Activated CD4-positive, alpha-beta T cell treated with anti-CD3 and anti-CD28 coated beads, Interleukin-2, amount 50 U/mL, for 1 hour (primary cell): ENCODE results near the gene REEP6.
A peak's percentile ranks its signal among the peaks of the same experiment; 100 is the strongest.

Source experiments
- DNase-seq: peaks from one replicate; pipeline ENCODE4 v3.0.0-alpha.2; 2020

The REEP6 gene

GRCh38 chr19:1491114-1491848 is at the start of gene REEP6:
TSS of gene REEP6 (plus strand) at chr19:1491181. CDS start at chr19:1491270, 89 bp downstream.
- DNase-seq, result no peak

- DNase-seq, result no peak
These were observed 49.1 kb upstream of the REEP6 start for GRCh38 chr19:1441677-1442438.

GRCh38 chr19:1445185-1445931 is 45.6 kb upstream of the REEP6 start:
- DNase-seq, result peak; percentile 69

GRCh38 chr19:1445932-1446712 is 44.9 kb upstream of the REEP6 start:
- no peak for DNase-seq

GRCh38 chr19:1446713-1447481 is 44.1 kb upstream of the REEP6 start:
- peak; percentile 40 for DNase-seq

- no peak for DNase-seq
These were observed 43.5 kb upstream of the REEP6 start for GRCh38 chr19:1447504-1447903.

- no peak for DNase-seq
These were observed 43.0 kb upstream of the REEP6 start for GRCh38 chr19:1447944-1448343.

- DNase-seq, result no peak
These were observed 41.2 kb upstream of the REEP6 start, which contains the start of gene APC2 for GRCh38 chr19:1449467-1450442. TSS of gene APC2 (plus strand) at chr19:1450121. CDS start at chr19:1453002, 2,881 bp downstream.

GRCh38 chr19:1450735-1451731 is 39.9 kb upstream of the REEP6 start:
- DNase-seq, result no peak

- no peak for DNase-seq
These were observed 38.8 kb upstream of the REEP6 start for GRCh38 chr19:1451916-1452801.

- DNase-seq, result no peak
These were observed 38.0 kb upstream of the REEP6 start for GRCh38 chr19:1452802-1453524.

- DNase-seq, result no peak
These were observed 37.2 kb upstream of the REEP6 start for GRCh38 chr19:1453525-1454364.

- no peak for DNase-seq
These were observed 36.0 kb upstream of the REEP6 start for GRCh38 chr19:1455002-1455335.

- DNase-seq, result peak; percentile 57
These were observed 35.5 kb upstream of the REEP6 start for GRCh38 chr19:1455336-1456120.

GRCh38 chr19:1456121-1456900 is 34.7 kb upstream of the REEP6 start:
- DNase-seq, result no peak
